GM12872 (cell line): ENCODE data around the gene TTC14.

Experiments used
- CTCF ChIP-seq: IDR thresholded peaks from 3 replicates; pipeline ENCODE4 v1.5.1; 2011; ENCODE audit warnings: low read depth, mild to moderate bottlenecking, low read length, moderate library complexity; ENCODE audit not compliant: insufficient read depth

Gene TTC14

GRCh38 chr3:180580934-180581333, 21.0 kb upstream of the TTC14 start:
- no peak for TF ChIP-seq CTCF

- TF ChIP-seq CTCF: no peak
Observed at GRCh38 chr3:180590396-180590795, 11.6 kb upstream of the TTC14 start.

GRCh38 chr3:180594631-180595558, 7.1 kb upstream of the TTC14 start:
- TF ChIP-seq CTCF: peak; percentile 56

- TF ChIP-seq CTCF: no peak
Observed at GRCh38 chr3:180595559-180595935, 6.4 kb upstream of the TTC14 start.

GRCh38 chr3:180600473-180600872, 1.5 kb upstream of the TTC14 start:
- no peak for TF ChIP-seq CTCF

- TF ChIP-seq CTCF: no peak
Observed at GRCh38 chr3:180611006-180611405, 9.0 kb downstream of the TTC14 start.

GRCh38 chr3:180612364-180612763, 10.4 kb downstream of the TTC14 start:
- TF ChIP-seq CTCF: no peak
